ENCODE measurements around the gene DCLK2.

The DCLK2 gene

DNA sequence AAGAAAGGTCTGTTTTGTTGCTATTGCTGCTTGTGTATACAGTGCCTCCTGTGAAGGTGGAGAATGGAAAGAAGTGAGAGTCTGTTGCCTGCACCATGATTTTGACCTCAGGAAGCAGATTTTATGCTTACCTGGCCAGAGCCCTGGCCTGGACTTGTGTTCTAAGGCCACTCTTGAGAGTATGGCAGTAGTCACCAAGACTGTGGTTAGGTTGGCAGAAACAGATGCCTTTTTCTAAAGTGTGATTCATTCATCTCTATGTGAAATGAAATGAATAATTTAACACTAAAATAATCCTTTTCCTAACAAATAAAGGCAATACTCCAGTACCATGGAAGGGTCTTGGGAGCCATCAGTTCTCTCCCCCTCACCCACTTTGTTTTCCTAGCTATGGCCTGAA lies 161.8 kb downstream of the DCLK2 start:
- peak; percentile 33 for DNase-seq (ENCODE audit: low read depth)

- peak; percentile 36 for DNase-seq (ENCODE audit: low read depth)
These were observed 164.7 kb downstream of the DCLK2 start for GRCh38 chr4:150242820-150243458.

- no peak for DNase-seq (ENCODE audit: low read depth)
These were observed 165.7 kb downstream of the DCLK2 start for GRCh38 chr4:150243932-150244331.

DNA sequence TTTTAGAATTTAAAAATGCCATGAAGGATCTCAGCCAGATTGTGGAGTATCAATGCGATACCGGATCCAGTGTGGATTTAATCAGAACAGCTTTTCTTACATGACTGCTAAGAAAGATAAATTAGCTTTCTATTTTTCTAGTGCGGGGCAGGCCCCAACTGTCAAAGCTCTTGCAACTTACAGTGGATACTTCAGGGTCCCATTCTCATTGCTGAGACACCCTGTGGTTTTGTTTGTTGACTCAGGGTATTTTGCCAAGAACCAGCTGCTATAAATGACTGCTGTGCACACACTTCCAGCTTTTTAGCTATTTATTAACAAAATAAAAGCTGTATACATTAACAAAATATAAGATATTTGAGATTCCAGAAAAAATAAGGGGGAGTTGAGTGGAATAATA lies 166.4 kb downstream of the DCLK2 start:
- peak; percentile 77 for DNase-seq (ENCODE audit: low read depth)

GRCh38 chr4:150247184-150247583 lies 168.9 kb downstream of the DCLK2 start:
- DNase-seq (ENCODE audit: low read depth), result no peak

DNA sequence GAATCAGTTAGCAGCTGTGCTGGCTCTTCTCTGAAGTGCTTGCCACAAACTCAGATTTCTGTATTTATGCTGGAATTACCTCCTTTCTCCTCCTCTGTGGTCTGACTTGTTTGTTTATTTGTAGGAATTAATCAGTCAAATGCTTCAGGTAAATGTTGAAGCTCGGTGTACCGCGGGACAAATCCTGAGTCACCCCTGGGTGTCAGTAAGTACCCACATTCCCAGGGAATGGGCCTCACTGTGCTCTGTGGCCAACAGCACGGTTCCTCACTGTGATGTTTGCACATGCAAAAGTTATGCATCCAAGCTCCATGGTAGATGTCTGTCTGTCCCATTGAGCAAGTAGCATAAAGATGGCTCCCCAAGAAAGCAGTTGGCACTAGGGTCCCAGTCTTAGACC lies 169.9 kb downstream of the DCLK2 start:
- DNase-seq (ENCODE audit: low read depth), result peak; percentile 31

- DNase-seq (ENCODE audit: low read depth), result no peak
These were observed 172.2 kb downstream of the DCLK2 start for GRCh38 chr4:150250293-150250997.

GRCh38 chr4:150250998-150251651 lies 172.9 kb downstream of the DCLK2 start:
- DNase-seq (ENCODE audit: low read depth), result no peak

DNA sequence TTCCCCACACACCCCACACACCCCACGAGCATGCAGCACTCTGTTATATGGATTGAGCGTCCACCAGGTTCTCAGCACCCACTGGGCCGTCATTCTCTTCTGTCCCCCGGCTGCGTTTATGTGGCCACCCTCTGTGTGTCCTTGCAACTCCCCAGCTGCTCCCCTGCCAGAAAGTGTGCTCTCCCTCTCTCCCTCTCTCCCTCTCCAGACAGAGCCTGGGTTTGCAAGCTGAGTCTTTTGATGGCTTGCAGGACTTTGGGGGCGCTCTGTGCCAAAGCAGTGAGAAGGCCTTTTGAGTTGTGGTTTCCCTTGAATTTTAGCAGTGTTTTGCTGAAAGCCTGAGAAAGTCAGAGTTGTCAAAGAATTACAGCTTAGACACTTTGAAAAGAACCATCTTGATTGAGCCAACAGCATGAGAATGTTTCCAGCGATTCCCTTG lies 173.5 kb downstream of the DCLK2 start:
- no peak for DNase-seq (ENCODE audit: low read depth)

GRCh38 chr4:150252306-150252705 lies 174.1 kb downstream of the DCLK2 start:
- no peak for DNase-seq (ENCODE audit: low read depth)

DNA sequence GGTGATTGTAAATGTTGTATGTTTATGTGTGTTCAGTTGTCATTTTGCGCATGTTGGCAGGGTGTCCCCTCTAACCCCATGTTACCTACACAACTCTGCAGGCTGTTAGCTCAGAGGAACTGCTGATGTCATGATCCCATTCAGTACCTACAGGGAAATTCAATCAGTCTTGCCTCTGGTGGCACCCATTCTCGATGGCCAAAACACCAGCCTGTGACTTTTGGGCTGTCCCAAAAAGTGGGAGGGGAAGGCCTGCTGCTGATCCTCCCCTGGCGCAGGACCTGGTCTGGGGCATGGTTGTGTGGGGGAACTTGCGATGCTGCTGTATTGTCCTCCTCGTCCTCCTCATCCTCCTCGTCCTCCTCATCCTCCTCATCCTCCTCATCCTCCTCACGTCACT lies 174.5 kb downstream of the DCLK2 start:
- no peak for DNase-seq (ENCODE audit: low read depth)

DNA sequence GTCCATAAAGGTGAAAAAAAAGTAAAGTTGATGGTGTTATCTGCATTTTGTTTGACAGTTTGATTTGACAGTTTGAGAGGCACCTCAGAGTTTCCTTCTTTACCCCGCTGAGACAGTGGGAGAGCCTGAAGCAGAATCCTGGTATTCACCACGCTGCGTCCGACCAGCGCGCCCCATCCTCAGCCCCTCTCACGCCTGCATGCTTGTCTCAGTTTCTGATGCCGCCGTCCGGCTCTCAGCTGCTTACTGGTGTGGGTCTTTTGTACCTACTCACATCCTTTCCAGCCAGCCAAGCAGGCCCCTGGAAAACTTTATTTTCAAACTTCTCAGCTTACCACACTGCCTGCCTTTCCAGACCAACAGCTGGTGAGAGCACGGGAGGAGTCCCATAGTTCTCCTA lies 175.2 kb downstream of the DCLK2 start:
- DNase-seq (ENCODE audit: low read depth), result no peak

DNA sequence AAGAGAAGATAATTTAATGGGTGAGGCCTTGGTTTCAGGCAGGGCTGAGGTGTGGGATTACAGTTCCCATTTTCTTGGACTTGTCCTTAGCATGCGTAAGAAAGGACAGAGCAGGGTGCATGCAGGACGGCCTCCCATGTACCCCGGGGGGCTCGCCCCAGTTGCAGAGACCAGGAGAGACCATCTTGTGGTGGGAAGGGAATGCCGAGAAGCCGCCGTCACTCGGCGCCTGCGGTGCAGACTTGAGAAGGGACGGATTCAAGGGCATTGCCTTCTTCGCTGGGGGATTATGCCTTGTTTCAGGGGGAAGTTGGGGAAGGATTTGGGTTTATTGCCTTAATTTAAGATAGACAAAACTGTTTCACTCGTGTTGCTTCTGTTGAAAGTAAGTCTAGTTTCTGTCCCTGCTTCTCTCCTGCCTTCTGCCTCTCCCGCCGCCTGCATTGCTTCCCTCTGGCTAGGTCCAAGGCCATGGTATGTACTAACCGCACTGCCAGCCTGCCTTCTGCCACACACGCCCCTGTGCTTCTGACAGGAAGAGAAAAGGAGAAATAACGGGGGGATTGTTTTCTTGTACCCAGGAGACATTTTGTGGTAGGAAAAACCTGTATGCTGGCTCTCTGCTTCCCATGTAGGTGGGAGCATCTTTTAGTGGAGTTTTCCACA lies 175.9 kb downstream of the DCLK2 start:
- no peak for DNase-seq (ENCODE audit: low read depth)

DNA sequence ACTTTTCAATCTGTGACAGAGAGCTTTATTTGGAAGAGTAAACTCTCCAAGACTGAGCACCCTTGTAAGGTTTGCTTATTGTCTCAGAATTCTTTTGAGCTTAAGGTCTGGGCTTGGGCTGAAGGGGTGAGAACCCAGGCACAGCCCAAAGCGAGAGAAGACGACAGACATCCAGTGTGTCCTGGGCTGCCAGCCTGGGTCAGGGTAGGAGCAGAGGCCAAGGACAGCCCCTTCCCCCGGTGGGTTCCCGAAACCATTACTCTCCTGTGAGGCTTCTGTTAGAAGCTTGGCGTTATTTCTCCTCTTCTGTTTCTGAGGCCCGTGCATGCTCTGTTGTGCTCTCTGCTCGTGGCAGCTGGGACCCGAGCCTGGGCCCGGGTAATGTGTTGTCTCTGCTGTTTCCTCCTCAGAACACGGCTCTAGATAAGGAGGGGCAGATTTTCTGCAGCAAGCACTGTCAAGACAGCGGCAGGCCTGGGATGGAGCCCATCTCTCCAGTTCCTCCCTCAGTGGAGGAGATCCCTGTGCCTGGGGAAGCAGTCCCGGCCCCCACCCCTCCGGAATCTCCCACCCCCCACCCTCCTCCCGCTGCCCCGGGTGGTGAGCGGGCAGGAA lies 177.5 kb downstream of the DCLK2 start:
- DNase-seq (ENCODE audit: low read depth), result no peak

DNA sequence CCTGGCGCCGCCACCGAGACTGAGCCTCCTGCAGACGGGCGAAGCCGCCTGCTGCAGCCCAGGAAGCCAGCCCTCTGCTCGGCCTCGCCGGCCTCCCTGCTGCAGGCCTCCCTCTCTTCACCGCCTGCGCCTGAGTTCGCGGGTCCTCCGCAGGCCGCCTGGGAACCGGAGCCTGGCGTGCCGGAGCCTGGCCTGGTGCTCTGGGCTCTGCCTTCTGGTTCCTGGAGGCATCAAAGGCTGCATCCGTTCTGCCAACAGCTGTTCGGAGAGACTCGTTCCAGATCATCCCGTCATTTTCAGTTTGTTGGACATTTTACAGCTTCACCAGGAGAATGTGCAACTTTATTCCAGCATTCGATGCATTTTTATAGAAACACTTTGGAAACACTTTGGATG lies 178.0 kb downstream of the DCLK2 start:
- no peak for DNase-seq (ENCODE audit: low read depth)

GRCh38 chr4:150256841-150257730 lies 178.8 kb downstream of the DCLK2 start:
- no peak for DNase-seq (ENCODE audit: low read depth)

- no peak for DNase-seq (ENCODE audit: low read depth)
These were observed 180.3 kb downstream of the DCLK2 start for GRCh38 chr4:150258569-150258968.

GRCh38 chr4:150259861-150260567 lies 181.8 kb downstream of the DCLK2 start:
- no peak for DNase-seq (ENCODE audit: low read depth)

DNA sequence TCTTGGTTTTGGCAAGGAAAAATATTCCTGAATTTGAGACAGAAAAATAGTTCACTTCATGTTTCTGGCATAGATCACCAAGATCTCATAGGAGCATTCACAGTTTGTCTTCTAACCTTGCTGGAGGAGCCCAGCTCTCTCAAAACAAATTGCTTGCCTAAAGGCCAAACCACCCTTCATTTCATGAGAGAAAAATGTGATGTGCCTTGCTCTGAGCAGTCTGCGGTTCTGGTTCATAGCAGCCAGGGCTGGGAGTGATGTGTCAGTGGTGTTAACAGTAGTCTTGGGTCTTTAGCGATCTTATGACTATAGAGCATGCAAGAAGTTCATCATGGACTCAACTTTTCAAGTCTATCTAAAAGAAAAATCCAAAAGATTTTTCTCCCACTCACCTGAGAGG lies 183.3 kb downstream of the DCLK2 start:
- no peak for DNase-seq (ENCODE audit: low read depth)

- no peak for DNase-seq (ENCODE audit: low read depth)
These were observed 184.4 kb downstream of the DCLK2 start for GRCh38 chr4:150262611-150263010.
